IMR-90 (cell line): ENCODE data around the gene PRDM1. TPM values are rescaled to one million over a fixed set of nuclear protein-coding genes. Genes with fewer than 3 reads are reported as not detected.

ENCODE experiments used
- ATAC-seq: fragments of 200-7000 bp; cut with Tn5 transposase; 2 replicates; pipeline ENCODE4 v1.9.1; 2020; ENCODE audit warnings: low read depth, mild to moderate bottlenecking, moderate library complexity
- BruUV-seq: library from RNA; stranded (reverse); fragments of 400-500 nt; replicated peaks from 2 replicates; lab custom pipeline; 2021; lab: Mats Ljungman, UMichigan
- CTCF ChIA-PET: fragments of 300-600 bp; formaldehyde crosslinking; extraction: SDS; loops from one replicate; lab custom pipeline; 2021; ENCODE audit warnings: antibody characterized with exemption; lab: Yijun Ruan, JAX
- POLR2A ChIA-PET: fragments of 300-600 bp; sonication (Branson Sonifier 250); formaldehyde crosslinking; loops from one replicate; lab custom pipeline; 2022; ENCODE audit warnings: antibody characterized with exemption; ENCODE audit not compliant: unreplicated experiment; lab: Charles Lee
- DNase-seq: peaks from one replicate; pipeline ENCODE4 v3.0.0; 2013
- H2AFZ ChIP-seq: replicated peaks from 2 replicates; pipeline ENCODE3; 2013; ENCODE audit warnings: low read length, mild to moderate bottlenecking; ENCODE audit not compliant: poor library complexity
- H2AK5ac ChIP-seq: 2 replicates; pipeline ENCODE4 v1.6.1; 2013; ENCODE audit warnings: low read depth, low read length, inconsistent platforms
- H2AK9ac ChIP-seq: replicated peaks from 2 replicates; pipeline ENCODE3; 2013; ENCODE audit warnings: mild to moderate bottlenecking, low read depth, low read length, moderate library complexity; ENCODE audit not compliant: poor library complexity
- H2BK120ac ChIP-seq: 2 replicates; pipeline ENCODE4 v1.6.1; 2013; ENCODE audit warnings: low read depth, low read length, inconsistent platforms
- H2BK15ac ChIP-seq: 3 replicates; pipeline ENCODE4 v1.6.1; 2013; ENCODE audit warnings: low read depth, low read length, inconsistent platforms
- H2BK20ac ChIP-seq: 2 replicates; pipeline ENCODE4 v1.6.1; 2013; ENCODE audit warnings: low read depth, mild to moderate bottlenecking, inconsistent platforms, low read length, moderate library complexity
- H2BK5ac ChIP-seq: 2 replicates; pipeline ENCODE4 v1.6.1; 2013; ENCODE audit warnings: mild to moderate bottlenecking, low read depth, low read length, inconsistent platforms; ENCODE audit not compliant: poor library complexity, severe bottlenecking
- H3K14ac ChIP-seq: replicated peaks from 2 replicates; pipeline ENCODE4 v1.6.1; 2013; ENCODE audit warnings: low read depth, low read length, inconsistent platforms
- H3K18ac ChIP-seq: 2 replicates; pipeline ENCODE4 v1.6.1; 2013; ENCODE audit warnings: low read depth, low read length, control low read depth
- H3K23ac ChIP-seq: 2 replicates; pipeline ENCODE4 v1.6.1; 2013; ENCODE audit warnings: low read depth, low read length, inconsistent platforms
- H3K27ac ChIP-seq: 2 replicates; pipeline ENCODE4 v1.5.1; 2013; ENCODE audit warnings: mild to moderate bottlenecking, control low read depth, low read length; ENCODE audit not compliant: insufficient read depth
- H3K27me3 ChIP-seq: 2 replicates; pipeline ENCODE4 v1.6.1; 2013; ENCODE audit warnings: low read length; ENCODE audit not compliant: control insufficient read depth, insufficient read depth
- H3K36me3 ChIP-seq: 2 replicates; pipeline ENCODE4 v1.6.1; 2013; ENCODE audit warnings: low read length, mixed read lengths; ENCODE audit not compliant: control insufficient read depth, insufficient read depth
- H3K4ac ChIP-seq: 2 replicates; pipeline ENCODE4 v1.6.1; 2013; ENCODE audit warnings: low read depth, low read length, inconsistent platforms
- H3K4me1 ChIP-seq: 2 replicates; pipeline ENCODE4 v1.6.1; 2013; ENCODE audit warnings: low read length, mixed read lengths; ENCODE audit not compliant: control insufficient read depth, insufficient read depth
- H3K4me2 ChIP-seq: 2 replicates; pipeline ENCODE4 v1.6.1; 2013; ENCODE audit warnings: low read depth, mild to moderate bottlenecking, control low read depth, low read length, moderate library complexity
- H3K4me3 ChIP-seq: 2 replicates; pipeline ENCODE4 v1.5.1; 2013; ENCODE audit warnings: low read depth, mild to moderate bottlenecking, control low read depth, low read length, moderate library complexity; ENCODE audit not compliant: insufficient read depth
- H3K56ac ChIP-seq: 2 replicates; pipeline ENCODE4 v1.6.1; 2013; ENCODE audit warnings: low read length, inconsistent platforms; ENCODE audit not compliant: insufficient read depth; ENCODE audit errors: extremely low read depth
- H3K79me1 ChIP-seq, 2 experiments: 2 replicates each; pipeline ENCODE4 v1.6.1; 2013; ENCODE audit warnings: low read length in 2 of 2, inconsistent platforms in 1 of 2, low read depth in 1 of 2
- H3K9ac ChIP-seq: 2 replicates; pipeline ENCODE4 v1.6.1; 2013; ENCODE audit warnings: low read depth, low read length, control low read depth
- H3K9me1 ChIP-seq: 2 replicates; pipeline ENCODE4 v1.6.1; 2013; ENCODE audit warnings: low read length, inconsistent platforms; ENCODE audit not compliant: insufficient read depth
- H3K9me3 ChIP-seq: 2 replicates; pipeline ENCODE4 v1.6.1; 2013; ENCODE audit warnings: low read length; ENCODE audit not compliant: control insufficient read depth, insufficient read depth
- H4K20me1 ChIP-seq: 2 replicates; pipeline ENCODE4 v1.6.1; 2013; ENCODE audit warnings: low read length, inconsistent platforms; ENCODE audit not compliant: insufficient read depth
- H4K5ac ChIP-seq: 2 replicates; pipeline ENCODE4 v1.6.1; 2013; ENCODE audit warnings: mild to moderate bottlenecking, low read depth, low read length, control low read depth
- H4K8ac ChIP-seq, 2 experiments: 2 replicates each; pipeline ENCODE4 v1.6.1; 2013; ENCODE audit warnings: low read depth in 2 of 2, low read length in 2 of 2, control low read depth in 1 of 2, inconsistent platforms in 1 of 2
- H4K91ac ChIP-seq: 2 replicates; pipeline ENCODE4 v1.6.1; 2013; ENCODE audit warnings: low read depth, low read length, inconsistent platforms; ENCODE audit not compliant: insufficient read depth
- BHLHE40 ChIP-seq: fragments of 150-350 bp; IDR thresholded peaks from 2 replicates; pipeline ENCODE4 v1.6.1; 2016; ENCODE audit warnings: mild to moderate bottlenecking, low read depth, low read length
- CEBPB ChIP-seq: IDR thresholded peaks from 2 replicates; pipeline ENCODE4 v1.6.1; 2012; ENCODE audit warnings: low read depth, low read length, improper control_type of control experiment
- CHD1 ChIP-seq: IDR thresholded peaks from 2 replicates; pipeline ENCODE4 v1.6.1; 2012; ENCODE audit warnings: low read depth, low read length, improper control_type of control experiment
- CTCF ChIP-seq: conservative IDR thresholded peaks from 2 replicates; pipeline ENCODE4 v1.5.1; 2012; ENCODE audit warnings: mild to moderate bottlenecking, low read depth, low read length, improper control_type of control experiment
- ELK1 ChIP-seq: fragments of 150-350 bp; IDR thresholded peaks from 2 replicates; pipeline ENCODE4 v1.6.1; 2016; ENCODE audit warnings: low read depth, mild to moderate bottlenecking, low read length, moderate library complexity, borderline replicate concordance
- FOS ChIP-seq: fragments of 150-350 bp; IDR thresholded peaks from 2 replicates; pipeline ENCODE4 v1.6.1; 2016; ENCODE audit warnings: low read depth, low read length
- MAFK ChIP-seq: IDR thresholded peaks from 2 replicates; pipeline ENCODE4 v1.6.1; 2012; ENCODE audit warnings: low read depth, low read length, improper control_type of control experiment
- MAZ ChIP-seq: IDR thresholded peaks from 2 replicates; pipeline ENCODE4 v1.6.1; 2012; ENCODE audit warnings: low read depth, mild to moderate bottlenecking, low read length, improper control_type of control experiment, moderate library complexity, borderline replicate concordance
- MXI1 ChIP-seq: IDR thresholded peaks from 2 replicates; pipeline ENCODE4 v1.6.1; 2012; ENCODE audit warnings: low read depth, mild to moderate bottlenecking, low read length, moderate library complexity, borderline replicate concordance
- NFE2L2 ChIP-seq: fragments of 150-350 bp; IDR thresholded peaks from 2 replicates; pipeline ENCODE4 v1.6.1; 2016; ENCODE audit warnings: low read depth, mild to moderate bottlenecking, low read length
- POLR2A ChIP-seq: IDR thresholded peaks from 2 replicates; pipeline ENCODE4 v1.6.1; 2012; ENCODE audit warnings: mild to moderate bottlenecking, low read depth, low read length
- RAD21 ChIP-seq: IDR thresholded peaks from 2 replicates; pipeline ENCODE4 v1.6.1; 2012; ENCODE audit warnings: low read length, improper control_type of control experiment
- RCOR1 ChIP-seq: IDR thresholded peaks from 2 replicates; pipeline ENCODE4 v1.6.1; 2012; ENCODE audit warnings: mild to moderate bottlenecking, low read length, improper control_type of control experiment; ENCODE audit not compliant: insufficient replicate concordance
- RFX5 ChIP-seq: IDR thresholded peaks from 2 replicates; pipeline ENCODE4 v1.8.0; 2012; ENCODE audit warnings: low read depth, mild to moderate bottlenecking, low read length, moderate library complexity
- SMC3 ChIP-seq: fragments of 150-350 bp; IDR thresholded peaks from 2 replicates; pipeline ENCODE4 v1.6.1; 2016; ENCODE audit warnings: low read depth, mild to moderate bottlenecking, antibody characterized with exemption, low read length, moderate library complexity
- USF2 ChIP-seq: fragments of 150-350 bp; IDR thresholded peaks from 2 replicates; pipeline ENCODE4 v1.6.1; 2017; ENCODE audit warnings: mild to moderate bottlenecking, antibody characterized with exemption, low read length, low read depth
- WGBS, 2 experiments: methylation state at CpG; one replicate each; pipeline versions ENCODE4 v1.1.5 to v1.1.7; 2013; ENCODE audit warnings: missing lambda C conversion rate in 2 of 2; ENCODE audit not compliant: insufficient read length in 1 of 2; ENCODE audit errors: extremely low coverage in 2 of 2; 5-methylcytosine and 5-hydroxymethylcytosine counted together
- dilution Hi-C: fragments of 300-500 bp; cut with HindIII; formaldehyde crosslinking; loops from one replicate; pipeline ENCODE4 v1.14.3; 2018; ENCODE audit warnings: low sequenced_read_pairs; ENCODE audit not compliant: unreplicated experiment
- in situ Hi-C: fragments of 300-500 bp; cut with MboI; formaldehyde crosslinking; loops from 3 replicates; pipeline ENCODE4 v1.14.3; 2019; ENCODE audit warnings: low sequenced_read_pairs, inconsistent platforms, mixed read lengths
- intact Hi-C: fragments of 100-400 bp; cut with micrococcal nuclease; formaldehyde crosslinking; loops from 2 replicates; pipeline ENCODE4 v1.10.0; 2022
- polyA plus RNA-seq, 3 experiments: library from polyadenylated mRNA; depleted of rRNA; stranded (reverse); fragments of >200 nt; gene quantifications; 2 replicates each; pipeline ENCODE4 v1.2.3, GENCODE V29; 2012; ENCODE audit warnings: low replicate concordance in 1 of 3
- total RNA-seq: library from RNA; depleted of rRNA; stranded (reverse); fragments of >200 nt; gene quantifications from 2 replicates; pipeline ENCODE4 v1.2.3, GENCODE V29; 2012

Gene PRDM1
- total and polyA plus RNA-seq, 2 of the 4 experiments (the other 2 are of a cell fraction), result 2.3 to 3.0 TPM

- H4K8ac ChIP-seq, result no peak overlapping the region
- CTCF ChIA-PET, result interaction anchor here (0.6 kb wide), 1 partner anchor 24 kb away, joined by 4 read pairs; no protein-coding TSS in a partner anchor
- no peak for ATAC-seq
Observed at GRCh38 chr6:106149472-106150069, 63.4 kb downstream of the PRDM1 start.

More at GRCh38 chr6:106149472-106150069, 63.4 kb downstream of the PRDM1 start:
- Histone ChIP-seq H3K9me3 (no peaks in the 10 kb centered on the region), H2BK20ac (no peak overlapping the region; the same call in 1 of the 2 replicates), H3K4me3 (no peak overlapping the region), H3K27ac (no peak overlapping the region), H3K27me3 (no peaks in the 10 kb centered on the region), H3K9me1 (peaks cover 8% of the 10 kb centered on the region; the same call in 1 of the 2 replicates), H4K91ac (no peak overlapping the region), H4K5ac (no peak overlapping the region), H2BK5ac (no peak overlapping the region), H2BK120ac (no peak overlapping the region), H3K4me2 (no peak overlapping the region), H2AK9ac (no peak overlapping the region), H3K36me3 (no peaks in the 10 kb centered on the region), H2AFZ (no peak overlapping the region), H3K18ac (no peak overlapping the region), H2AK5ac (no peak overlapping the region), H3K9ac (no peak overlapping the region), H3K79me1 (no peaks in the 10 kb centered on the region), H3K23ac (no peak overlapping the region), H3K4ac (no peak overlapping the region), H3K14ac (no peak overlapping the region), H3K56ac (no peak overlapping the region), H2BK15ac (0 out of 3 replicates have a peak overlapping the region, but pooled peaks have one; percentile 0), H3K4me1 (peaks cover 7% of the 10 kb centered on the region), H4K20me1 (no peaks in the 10 kb centered on the region)
- no peak for DNase-seq
- intact Hi-C loops, result no loop called here
- dilution Hi-C loops, result no loop called here
- no CpG with 5 or more reads among the region's 1 CpG for WGBS, 2 experiments
- no peak for TF ChIP-seq SMC3
- no peak for TF ChIP-seq RAD21
- no peak for TF ChIP-seq CTCF
- TF ChIP-seq RCOR1, result no peak
- no peak for TF ChIP-seq MAZ
- no peak for TF ChIP-seq FOS
- no peak for TF ChIP-seq ELK1
- TF ChIP-seq CEBPB, result no peak
- no peak for TF ChIP-seq USF2
- no peak for TF ChIP-seq MXI1
- no peak for TF ChIP-seq MAFK
- TF ChIP-seq BHLHE40, result no peak
- no peak for TF ChIP-seq NFE2L2
- no peak for TF ChIP-seq RFX5
- TF ChIP-seq POLR2A, result no peak
- TF ChIP-seq CHD1, result no peak
- POLR2A ChIA-PET, result no interaction called here
- in situ Hi-C loops, result no loop called here
- no TSS peak for BruUV-seq
